Measurements from ENCODE around the gene RPL11. TPM values are rescaled to one million over a fixed set of nuclear protein-coding genes. Genes with fewer than 3 reads are reported as not detected.
"Not testable (repeated sequence)": the region's sequence is repeated elsewhere in the genome, so short reads cannot be mapped to it uniquely, and the experiment has no call there.

RPL11 gene
- total and polyA plus RNA-seq, 2 experiments from 2014 or later = 444 to 555 TPM

GRCh38 chr1:23727362-23727811 is 35.8 kb downstream of the RPL11 start:
- Histone ChIP-seq H3K9me2 (ENCODE audit: insufficient read depth) (no peaks in the 10 kb centered on the region), H3K27me3 (replicated peaks; ENCODE audit: insufficient read depth) (no peaks in the 10 kb centered on the region), H3K4me3 (0 out of 2 replicates have a peak overlapping the region, but pooled peaks have one; percentile 10), H3K9me3 (ENCODE audit: low read depth) (no peaks in the 10 kb centered on the region), H3K36me3 (ENCODE audit: low read depth) (no peaks in the 10 kb centered on the region), H4K20me1 (ENCODE audit: insufficient read depth) (no peaks in the 10 kb centered on the region), H3K4me2 (ENCODE audit: unreplicated experiment) (peak overlapping the region; percentile 43), H3K79me2 (ENCODE audit: insufficient read depth) (peaks cover 84% of the 10 kb centered on the region), H3F3A (ENCODE audit: insufficient read depth) (peaks cover 24% of the 10 kb centered on the region), H2AFZ (peak overlapping the region; percentile 34), H3K9ac (peak overlapping the region; percentile 58), H3K4me1 (ENCODE audit: insufficient read depth) (peaks cover 21% of the 10 kb centered on the region), H3K27ac (peak overlapping the region; percentile 78)
- in situ Hi-C loops (cut with MboI) = no loop called here
- DNase-seq = peak; percentile 91
- TF ChIP-seq EZH2 (IDR thresholded peaks at IDR 0.05; ENCODE audit: insufficient read depth, poor library complexity, severe bottlenecking) (no peak), EZH2phosphoT487 (IDR thresholded peaks at IDR 0.05; ENCODE audit: insufficient read depth, low read depth) (no peak)
- 31 to 35% methylated on average over 9 of the region's 9 CpGs for WGBS, 2 experiments (ENCODE audit: low coverage in 1 of 2, low lambda C conversion rate in 2 of 2, missing lambda C conversion rate in 2 of 2)

GRCh38 chr1:23732363-23733224 is 41.0 kb downstream of the RPL11 start:
- no peaks in the 10 kb centered on the region for H3K9me3 ChIP-seq (ENCODE audit: low read depth)
- H2AFZ ChIP-seq = no peak overlapping the region
- peaks cover 13% of the 10 kb centered on the region for H3K4me1 ChIP-seq (ENCODE audit: insufficient read depth)
- H3F3A ChIP-seq (ENCODE audit: insufficient read depth) = peaks cover 14% of the 10 kb centered on the region
- DNase-seq = peak; percentile 83
- H3K79me2 ChIP-seq (ENCODE audit: insufficient read depth) = peaks cover 93% of the 10 kb centered on the region
- H3K4me3 ChIP-seq = no peak overlapping the region
- TF ChIP-seq EZH2phosphoT487 (IDR thresholded peaks at IDR 0.05; ENCODE audit: insufficient read depth, low read depth) (no peak), EZH2 (IDR thresholded peaks at IDR 0.05; ENCODE audit: insufficient read depth, poor library complexity, severe bottlenecking) (no peak)
- in situ Hi-C loops (cut with MboI) = no loop called here
- 0 out of 2 replicates have a peak overlapping the region, but pooled peaks have one; percentile 8 for H3K27ac ChIP-seq
- no peaks in the 10 kb centered on the region for H4K20me1 ChIP-seq (ENCODE audit: insufficient read depth)
- H3K4me2 ChIP-seq (ENCODE audit: unreplicated experiment) = peak overlapping the region; percentile 26
- no peaks in the 10 kb centered on the region for H3K36me3 ChIP-seq (ENCODE audit: low read depth)
- no peak overlapping the region for H3K9ac ChIP-seq
- no peaks in the 10 kb centered on the region for H3K27me3 ChIP-seq (replicated peaks; ENCODE audit: insufficient read depth)
- H3K9me2 ChIP-seq (ENCODE audit: insufficient read depth) = no peaks in the 10 kb centered on the region
- WGBS, 2 experiments (ENCODE audit: low coverage in 1 of 2, low lambda C conversion rate in 2 of 2, missing lambda C conversion rate in 2 of 2) = 77 to 82% methylated on average over 10 of the region's 10 CpGs

GRCh38 chr1:23733281-23733680 is 41.7 kb downstream of the RPL11 start:
- H3K4me1 ChIP-seq (ENCODE audit: insufficient read depth); H3K36me3 ChIP-seq (ENCODE audit: low read depth); H2AFZ ChIP-seq; H3F3A ChIP-seq (ENCODE audit: insufficient read depth); H3K27ac ChIP-seq; H3K9me2 ChIP-seq (ENCODE audit: insufficient read depth); in situ Hi-C loops (cut with MboI); H3K4me3 ChIP-seq; H3K4me2 ChIP-seq (ENCODE audit: unreplicated experiment); H3K9ac ChIP-seq; DNase-seq; H4K20me1 ChIP-seq (ENCODE audit: insufficient read depth); H3K9me3 ChIP-seq (ENCODE audit: low read depth); H3K27me3 ChIP-seq (replicated peaks; ENCODE audit: insufficient read depth): not testable (repeated sequence)
- 96 to 97% methylated on average over 5 of the region's 5 CpGs for WGBS, 2 experiments (ENCODE audit: low coverage in 1 of 2, low lambda C conversion rate in 2 of 2, missing lambda C conversion rate in 2 of 2)
- H3K79me2 ChIP-seq (ENCODE audit: insufficient read depth) = peaks cover 93% of the 10 kb centered on the region

GRCh38 chr1:23736437-23737134 is 45.0 kb downstream of the RPL11 start:
- Histone ChIP-seq H3K27ac (no peak overlapping the region), H3K4me1 (ENCODE audit: insufficient read depth) (peaks cover 9% of the 10 kb centered on the region; the same call in 1 of the 2 replicates), H3K36me3 (ENCODE audit: low read depth) (no peaks in the 10 kb centered on the region), H3K4me3 (no peak overlapping the region), H3K9me2 (ENCODE audit: insufficient read depth) (no peaks in the 10 kb centered on the region), H3K27me3 (replicated peaks; ENCODE audit: insufficient read depth) (no peaks in the 10 kb centered on the region), H3K4me2 (ENCODE audit: unreplicated experiment) (no peak overlapping the region), H3F3A (ENCODE audit: insufficient read depth) (peaks cover 10% of the 10 kb centered on the region), H2AFZ (no peak overlapping the region), H3K9me3 (ENCODE audit: low read depth) (no peaks in the 10 kb centered on the region), H3K79me2 (ENCODE audit: insufficient read depth) (peaks cover 86% of the 10 kb centered on the region), H3K9ac (no peak overlapping the region), H4K20me1 (ENCODE audit: insufficient read depth) (no peaks in the 10 kb centered on the region)
- DNase-seq = no peak
- 92 to 95% methylated on average over 7 of the region's 7 CpGs for WGBS, 2 experiments (ENCODE audit: low coverage in 1 of 2, low lambda C conversion rate in 2 of 2, missing lambda C conversion rate in 2 of 2)
- in situ Hi-C loops (cut with MboI) = no loop called here
- TF ChIP-seq EZH2phosphoT487 (IDR thresholded peaks at IDR 0.05; ENCODE audit: insufficient read depth, low read depth) (no peak), EZH2 (IDR thresholded peaks at IDR 0.05; ENCODE audit: insufficient read depth, poor library complexity, severe bottlenecking) (no peak)
